HUDEP-2 (cell line): Measurements from ENCODE around the gene TMEM131L.
"Not testable (repeated sequence)": the region's sequence is repeated elsewhere in the genome, so short reads cannot be mapped to it uniquely, and the experiment has no call there.

ENCODE experiments used
- DNase-seq, 76 experiments: peaks; one replicate each; lab custom pipeline; 2025; ENCODE audit not compliant: unreplicated experiment in 76 of 76; lab: John Stamatoyannopoulos, UW

Gene TMEM131L

GRCh38 chr4:153639833-153640802, 174.0 kb downstream of the TMEM131L start:
- no peak for DNase-seq

- DNase-seq: no peak
These were observed 175.4 kb downstream of the TMEM131L start for GRCh38 chr4:153641532-153641931.

GRCh38 chr4:153643406-153644383, 177.5 kb downstream of the TMEM131L start:
- peak in 18 of 76 experiments; percentile 1 to 62 (median 18) for DNase-seq

- DNase-seq: peak in 4 of 76 experiments; percentile 2 to 6 (median 3)
These were observed 179.0 kb downstream of the TMEM131L start for GRCh38 chr4:153645183-153645582.

GRCh38 chr4:153646261-153646660, 180.1 kb downstream of the TMEM131L start:
- DNase-seq: no peak

- DNase-seq: no peak
These were observed 180.8 kb downstream of the TMEM131L start for GRCh38 chr4:153646978-153647377.

GRCh38 chr4:153647975-153648374, 181.8 kb downstream of the TMEM131L start:
- DNase-seq: no peak

GRCh38 chr4:153649572-153649991, 183.4 kb downstream of the TMEM131L start:
- DNase-seq: peak in 16 of 76 experiments; percentile 1 to 47 (median 15)

- DNase-seq: peak in 2 of 76 experiments; percentile 3 to 6
These were observed 185.0 kb downstream of the TMEM131L start for GRCh38 chr4:153651116-153651515.

GRCh38 chr4:153651587-153651986, 185.4 kb downstream of the TMEM131L start:
- DNase-seq: no peak

GRCh38 chr4:153652051-153652784, 186.1 kb downstream of the TMEM131L start:
- DNase-seq: no peak

GRCh38 chr4:153655002-153655541, 188.9 kb downstream of the TMEM131L start:
- no peak for DNase-seq

GRCh38 chr4:153655928-153656327, 189.8 kb downstream of the TMEM131L start:
- no peak for DNase-seq

GRCh38 chr4:153661215-153661822, 195.2 kb downstream of the TMEM131L start:
- DNase-seq: no peak

- DNase-seq: no peak
These were observed 195.7 kb downstream of the TMEM131L start for GRCh38 chr4:153661908-153662307.

GRCh38 chr4:153663667-153664066, 197.5 kb downstream of the TMEM131L start:
- DNase-seq: no peak

- not testable (repeated sequence) for DNase-seq
These were observed 200.3 kb downstream of the TMEM131L start for GRCh38 chr4:153666505-153666904.

GRCh38 chr4:153668647-153669046, 202.5 kb downstream of the TMEM131L start:
- no peak for DNase-seq

- DNase-seq: no peak
These were observed 203.7 kb downstream of the TMEM131L start for GRCh38 chr4:153669838-153670237.

- DNase-seq: no peak
These were observed 210.3 kb downstream of the TMEM131L start for GRCh38 chr4:153676486-153676885.
